Fibroblast of peridontal ligament (primary cell): ENCODE data around the gene PRKCZ.
"Not testable (repeated sequence)": the region's sequence is repeated elsewhere in the genome, so short reads cannot be mapped to it uniquely, and the experiment has no call there.

ENCODE experiments used
- DNase-seq: peaks from one replicate; pipeline ENCODE4 v3.0.0-alpha.2; 2010; ENCODE audit errors: extremely low read depth

Gene PRKCZ

DNA sequence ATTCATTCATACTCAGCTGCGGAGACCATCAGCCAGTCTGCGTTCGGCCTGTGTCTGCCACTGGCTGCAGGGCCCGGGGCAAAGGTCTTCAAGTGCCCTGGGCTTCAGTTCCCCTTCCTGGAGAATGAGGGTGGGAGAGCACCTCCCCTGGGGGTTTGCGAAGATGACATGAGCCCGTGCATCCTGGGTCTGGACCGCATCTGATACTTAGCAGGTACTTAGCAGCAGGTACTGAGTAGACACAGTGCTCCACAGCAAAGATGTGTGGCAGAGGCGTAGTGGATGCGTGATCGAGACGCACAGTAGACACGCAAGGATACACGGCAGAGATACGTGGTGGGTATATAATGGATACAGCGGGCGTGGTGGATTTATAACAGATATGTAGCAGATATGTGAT, 51.3 kb downstream of the PRKCZ start:
- DNase-seq = no peak

DNA sequence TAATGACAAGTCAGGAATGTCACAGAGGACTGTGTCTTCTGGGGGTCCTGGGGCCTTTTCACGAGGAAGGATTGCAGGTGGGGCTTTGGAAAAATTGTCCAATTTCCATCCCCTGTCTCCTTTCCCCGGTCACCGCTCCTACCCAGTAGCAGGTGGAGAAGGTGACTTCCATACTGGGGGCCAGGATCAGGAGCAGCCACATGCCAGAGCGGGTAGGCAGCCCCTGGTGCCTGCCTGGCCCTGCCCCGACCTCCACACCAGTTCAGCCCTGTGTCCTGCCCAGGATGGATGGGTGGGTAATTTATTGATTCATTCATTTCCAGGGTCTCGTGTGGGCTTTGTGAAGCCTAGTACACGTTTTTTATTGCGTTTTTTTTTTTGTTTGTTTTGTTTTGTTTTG, 51.7 kb downstream of the PRKCZ start:
- DNase-seq = no peak

GRCh38 chr1:2102753-2103152, 52.5 kb downstream of the PRKCZ start:
- no peak for DNase-seq

DNA sequence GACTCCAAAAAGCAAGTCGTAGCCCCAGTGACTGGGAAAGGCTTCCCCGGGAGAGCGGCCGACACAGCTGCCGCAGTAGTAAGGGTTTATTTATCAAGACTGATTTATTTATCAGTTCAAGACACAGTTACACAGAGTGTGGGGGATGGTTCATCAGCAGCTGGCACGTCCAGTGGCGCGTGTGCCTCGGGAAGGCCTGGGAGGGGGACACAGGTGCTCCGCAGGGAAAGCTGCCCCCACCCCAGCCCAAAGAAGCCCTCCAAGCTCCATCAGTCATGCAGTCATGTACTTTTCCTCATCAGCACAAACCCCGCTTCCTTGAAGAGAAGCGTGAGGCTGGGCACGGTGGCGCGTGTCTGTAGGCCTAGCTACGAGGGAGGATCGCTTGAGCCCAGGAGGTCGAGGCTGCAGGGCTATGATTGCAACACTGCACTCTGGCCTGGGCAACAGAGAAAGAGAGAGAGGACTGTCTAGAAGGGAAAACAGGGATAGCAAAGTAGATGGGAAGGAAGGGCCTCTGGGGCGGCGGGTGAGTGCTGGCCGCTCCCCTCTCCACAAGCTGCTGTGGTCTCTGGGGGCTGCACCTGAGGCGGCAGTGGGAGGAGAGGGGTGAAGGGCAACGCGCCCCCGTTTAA, 53.2 kb downstream of the PRKCZ start:
- DNase-seq = no peak

- DNase-seq = no peak
These were observed 53.8 kb downstream of the PRKCZ start for GRCh38 chr1:2103901-2104590.

GRCh38 chr1:2104621-2105427, 54.6 kb downstream of the PRKCZ start:
- no peak for DNase-seq

GRCh38 chr1:2105781-2106524, 55.7 kb downstream of the PRKCZ start:
- no peak for DNase-seq

GRCh38 chr1:2106659-2107405, 56.6 kb downstream of the PRKCZ start:
- no peak for DNase-seq

DNA sequence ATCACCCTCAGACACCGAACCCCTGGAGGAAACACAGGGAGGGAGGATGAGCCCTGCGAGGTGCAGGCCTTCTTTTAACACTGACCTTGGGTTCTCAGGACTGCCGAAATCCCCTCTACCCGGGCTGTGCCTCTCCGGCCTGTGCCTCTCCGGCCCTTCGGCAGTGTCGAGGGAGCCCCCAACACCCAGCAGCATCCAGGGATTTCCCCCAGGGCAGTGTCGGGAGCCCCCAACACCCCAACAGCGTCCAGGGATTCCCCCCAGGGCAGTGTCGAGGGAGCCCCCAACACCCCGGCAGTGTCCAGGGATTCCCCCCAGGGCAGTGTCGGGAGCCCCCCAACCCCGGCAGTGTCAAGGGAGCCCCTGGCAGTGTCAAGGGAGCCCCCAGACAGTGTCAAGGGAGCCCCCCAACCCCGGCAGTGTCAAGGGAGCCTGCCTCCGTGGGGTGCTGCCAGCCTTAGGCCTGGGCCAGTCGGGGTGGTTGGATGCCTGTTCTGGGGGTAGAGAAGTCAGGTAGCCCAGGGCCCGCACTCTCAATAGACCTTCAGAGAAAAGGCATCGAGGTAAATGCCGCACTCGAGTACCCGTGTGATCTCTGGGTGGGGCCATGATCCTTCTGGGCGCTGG, 57.5 kb downstream of the PRKCZ start:
- DNase-seq = no peak

DNA sequence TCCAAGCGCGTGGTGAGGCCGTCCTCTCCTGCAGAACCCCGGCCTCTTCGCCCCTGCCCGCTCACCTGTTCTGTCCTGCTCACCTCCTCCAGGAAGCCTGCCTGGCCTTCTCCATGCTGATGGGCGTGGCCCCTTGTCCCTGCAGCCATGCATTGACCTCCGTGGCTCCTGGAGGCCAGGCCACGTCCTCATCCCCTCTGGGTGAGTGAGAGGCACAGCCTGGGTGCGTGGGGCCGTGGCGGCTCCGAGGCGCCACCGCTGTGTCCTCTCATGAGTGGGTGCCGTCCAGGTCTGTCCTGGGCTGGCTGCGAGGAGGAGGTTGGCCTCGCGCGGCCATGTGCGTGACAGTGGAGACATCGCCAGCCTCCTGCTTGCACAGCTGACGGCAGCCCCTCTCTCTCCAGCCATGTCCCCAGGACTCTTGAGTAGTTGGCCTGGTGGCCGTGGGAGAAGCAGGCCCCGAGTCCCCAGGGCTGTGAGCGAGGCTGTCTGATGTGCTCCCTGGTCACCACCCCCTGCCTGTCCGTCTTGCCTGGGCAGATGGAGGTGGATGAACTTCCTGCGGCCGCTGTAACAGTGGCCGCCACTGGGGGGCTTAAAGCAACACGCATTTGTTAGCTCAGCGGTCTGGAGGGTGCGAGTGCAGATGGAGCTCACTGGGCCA, 58.1 kb downstream of the PRKCZ start:
- DNase-seq = peak; percentile 15

DNA sequence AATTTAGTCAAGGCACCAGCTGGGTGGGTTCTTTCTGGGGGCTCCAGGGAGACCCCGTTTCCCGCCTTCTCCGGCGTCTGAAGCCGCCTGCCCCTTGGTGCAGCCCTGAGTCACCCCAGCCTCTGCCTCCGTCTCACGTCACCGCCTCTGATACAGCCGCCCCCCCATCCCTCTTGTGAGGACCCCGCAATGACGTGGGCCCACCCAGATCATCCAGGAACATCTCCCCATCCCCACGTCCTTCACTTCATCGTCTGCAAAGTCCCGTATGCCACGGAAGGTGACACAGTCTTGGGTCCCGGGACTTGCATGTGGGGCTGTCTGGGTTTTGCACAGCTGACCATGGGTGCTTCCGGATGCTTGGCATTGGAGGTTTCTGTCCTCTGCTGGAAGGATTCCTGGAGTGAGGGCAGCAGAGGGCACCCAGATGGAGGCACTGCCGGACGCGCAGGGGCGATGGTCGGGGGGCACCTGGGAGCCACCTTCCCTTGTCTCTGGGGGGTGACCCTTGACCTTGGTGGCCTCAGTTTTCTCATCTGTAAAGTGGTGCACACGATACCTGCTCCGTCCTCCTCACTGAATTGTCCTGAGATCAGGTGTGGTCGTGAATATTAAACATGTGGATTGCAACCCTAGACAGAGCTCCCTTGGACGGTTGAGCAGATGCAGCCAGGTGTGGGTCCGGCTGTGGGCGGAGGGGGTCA, 58.8 kb downstream of the PRKCZ start:
- no peak for DNase-seq

DNA sequence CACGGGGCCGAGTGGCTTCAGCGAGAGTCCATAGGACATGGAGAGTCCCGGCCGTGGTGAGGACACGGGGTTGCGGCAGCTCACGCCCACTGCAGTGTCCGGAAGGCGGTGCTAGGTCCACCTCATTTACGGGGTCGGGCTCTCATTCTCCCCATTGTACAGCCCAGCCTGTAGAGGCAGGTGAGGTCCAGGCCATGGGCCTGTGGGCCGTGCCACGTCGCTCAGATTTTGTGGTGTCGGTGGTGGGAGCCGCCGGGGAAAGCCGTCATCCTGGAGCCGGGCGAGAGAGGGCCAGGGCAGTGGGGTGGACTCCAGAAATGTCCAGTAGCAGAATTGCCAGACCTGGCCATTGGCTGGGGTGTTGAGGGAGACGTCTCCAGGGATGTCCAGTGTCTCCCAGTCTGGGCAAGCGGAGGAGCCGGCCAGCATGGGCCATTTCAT, 59.4 kb downstream of the PRKCZ start:
- no peak for DNase-seq

DNA sequence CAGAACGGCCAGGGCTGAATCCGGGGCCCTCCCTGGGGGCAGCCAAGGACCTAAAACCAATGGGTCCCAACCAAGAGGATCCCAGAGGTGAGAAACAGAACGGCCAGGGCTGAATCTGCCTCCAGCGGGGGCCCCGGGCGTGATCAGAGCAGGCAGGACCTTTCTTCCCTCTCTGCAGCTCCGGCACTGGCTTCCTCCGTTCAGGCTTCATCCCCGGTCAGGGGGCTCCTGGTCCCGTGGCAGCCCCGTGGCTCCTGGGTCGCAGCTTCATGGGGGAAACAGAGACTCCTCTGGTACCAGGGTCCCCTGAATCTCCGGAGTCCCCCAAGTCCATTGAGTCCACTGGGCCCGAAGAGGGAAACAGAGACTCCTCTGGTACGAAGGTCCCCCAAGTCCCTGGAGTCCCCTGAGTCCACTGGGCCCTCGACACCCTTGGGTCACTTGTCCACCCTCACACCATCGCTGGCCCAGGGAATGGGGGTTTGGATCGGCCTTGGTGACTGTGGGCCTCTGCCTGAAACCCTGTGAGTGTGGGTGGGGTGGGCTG, 60.1 kb downstream of the PRKCZ start:
- no peak for DNase-seq

DNA sequence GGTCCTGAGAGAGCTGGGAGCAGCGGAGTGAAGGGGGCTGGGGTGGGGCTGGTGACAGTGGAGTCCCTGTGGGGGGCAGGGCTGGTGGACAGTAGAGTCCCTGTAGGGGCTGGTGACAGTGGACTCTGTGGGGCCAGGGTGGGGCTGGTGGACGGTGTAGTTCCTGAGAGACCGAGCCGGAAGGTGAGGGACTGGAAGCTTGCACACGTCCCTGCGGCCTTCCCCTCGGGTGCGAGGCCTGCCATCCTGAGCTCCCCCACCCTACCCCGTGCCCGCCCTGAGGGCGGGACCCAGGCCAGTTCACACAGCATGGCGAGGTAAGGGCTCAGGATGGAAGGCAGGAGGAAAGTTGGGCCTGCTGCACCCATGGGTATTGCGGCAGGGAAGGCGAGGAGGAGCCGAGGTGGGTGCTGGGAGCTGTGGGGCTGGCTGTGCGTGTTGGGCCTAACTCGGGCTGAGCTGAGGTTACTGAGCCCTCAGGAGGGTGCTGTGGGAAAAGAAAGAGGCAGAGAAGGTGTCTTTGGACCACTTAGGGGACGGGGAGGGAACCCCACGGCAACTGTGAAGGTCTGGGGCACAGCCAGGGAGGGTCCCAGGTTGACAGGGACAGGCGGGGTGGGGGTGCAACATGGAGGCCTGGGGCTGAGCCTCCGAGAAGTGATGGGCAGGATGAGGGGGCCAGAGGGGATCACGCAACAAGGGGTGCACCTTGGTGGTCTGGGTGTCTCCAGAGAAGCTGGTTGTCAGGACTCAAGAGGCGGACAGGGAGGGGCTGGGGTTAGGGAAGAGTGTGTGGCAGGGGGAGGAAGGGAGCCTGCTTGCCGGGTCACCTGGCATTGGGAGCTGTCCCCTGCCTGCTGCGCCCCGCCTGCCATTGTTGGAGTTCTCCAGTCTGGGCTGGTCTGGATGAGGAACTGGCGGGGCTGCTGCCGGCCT, 60.8 kb downstream of the PRKCZ start:
- DNase-seq = no peak

DNA sequence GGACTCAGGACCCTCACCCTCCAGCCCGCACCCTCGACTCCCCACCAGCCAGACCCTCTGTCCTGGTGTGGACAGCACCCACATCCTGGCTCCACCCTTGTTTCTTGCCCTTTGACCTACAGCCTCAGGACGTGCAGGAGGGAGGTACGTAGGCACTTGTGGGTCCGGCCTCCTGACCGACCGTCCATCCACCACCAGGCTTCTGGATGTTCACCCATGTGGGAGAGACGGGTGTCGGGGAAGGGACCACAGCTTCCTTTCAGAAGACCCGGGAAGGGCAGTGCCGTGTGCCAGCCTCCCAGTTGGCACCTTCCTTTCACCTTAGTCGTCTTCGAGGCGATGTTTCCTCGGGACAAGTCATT, 61.4 kb downstream of the PRKCZ start:
- no peak for DNase-seq

DNA sequence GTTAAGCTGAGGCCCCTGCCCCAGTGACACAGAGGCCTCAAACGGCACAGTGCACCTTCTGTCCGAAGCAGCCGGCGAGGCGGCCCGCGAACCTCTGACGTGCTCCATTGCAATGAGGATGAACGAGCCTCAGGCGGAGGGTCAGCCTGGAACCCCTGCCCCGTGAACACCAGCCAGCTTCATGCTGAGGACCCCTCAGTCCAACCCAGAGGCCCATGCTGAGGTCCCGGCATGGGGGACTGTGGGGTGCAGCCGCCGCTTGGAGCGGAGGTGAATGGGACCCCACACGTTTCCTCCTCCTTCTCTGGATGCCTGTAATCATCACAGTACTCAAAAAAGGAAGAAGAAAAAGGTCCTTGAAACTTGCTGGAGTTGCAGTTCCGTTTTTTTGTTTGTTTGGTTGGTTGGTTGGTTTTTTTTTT, 62.1 kb downstream of the PRKCZ start:
- DNase-seq = no peak

- DNase-seq = no peak
These were observed 63.5 kb downstream of the PRKCZ start for GRCh38 chr1:2113620-2114135.

- DNase-seq = not testable (repeated sequence)
These were observed 64.4 kb downstream of the PRKCZ start for GRCh38 chr1:2114635-2115007.
